ENCODE data around the gene SPATA2. TPM values are rescaled to one million over a fixed set of nuclear protein-coding genes. Genes with fewer than 3 reads are reported as not detected.

SPATA2 gene
- total RNA-seq, 4 donors from 2014 or later = 1.7 to 3.0 (median 1.9) TPM

GRCh38 chr20:49924247-49924646 lies 8.9 kb upstream of the SPATA2 start:
- TF ChIP-seq, protein P1, sequence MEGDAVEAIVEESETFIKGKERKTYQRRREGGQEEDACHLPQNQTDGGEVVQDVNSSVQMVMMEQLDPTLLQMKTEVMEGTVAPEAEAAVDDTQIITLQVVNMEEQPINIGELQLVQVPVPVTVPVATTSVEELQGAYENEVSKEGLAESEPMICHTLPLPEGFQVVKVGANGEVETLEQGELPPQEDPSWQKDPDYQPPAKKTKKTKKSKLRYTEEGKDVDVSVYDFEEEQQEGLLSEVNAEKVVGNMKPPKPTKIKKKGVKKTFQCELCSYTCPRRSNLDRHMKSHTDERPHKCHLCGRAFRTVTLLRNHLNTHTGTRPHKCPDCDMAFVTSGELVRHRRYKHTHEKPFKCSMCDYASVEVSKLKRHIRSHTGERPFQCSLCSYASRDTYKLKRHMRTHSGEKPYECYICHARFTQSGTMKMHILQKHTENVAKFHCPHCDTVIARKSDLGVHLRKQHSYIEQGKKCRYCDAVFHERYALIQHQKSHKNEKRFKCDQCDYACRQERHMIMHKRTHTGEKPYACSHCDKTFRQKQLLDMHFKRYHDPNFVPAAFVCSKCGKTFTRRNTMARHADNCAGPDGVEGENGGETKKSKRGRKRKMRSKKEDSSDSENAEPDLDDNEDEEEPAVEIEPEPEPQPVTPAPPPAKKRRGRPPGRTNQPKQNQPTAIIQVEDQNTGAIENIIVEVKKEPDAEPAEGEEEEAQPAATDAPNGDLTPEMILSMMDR (IDR thresholded peaks at IDR 0.05; ENCODE audit: low read depth) = no peak

DNA sequence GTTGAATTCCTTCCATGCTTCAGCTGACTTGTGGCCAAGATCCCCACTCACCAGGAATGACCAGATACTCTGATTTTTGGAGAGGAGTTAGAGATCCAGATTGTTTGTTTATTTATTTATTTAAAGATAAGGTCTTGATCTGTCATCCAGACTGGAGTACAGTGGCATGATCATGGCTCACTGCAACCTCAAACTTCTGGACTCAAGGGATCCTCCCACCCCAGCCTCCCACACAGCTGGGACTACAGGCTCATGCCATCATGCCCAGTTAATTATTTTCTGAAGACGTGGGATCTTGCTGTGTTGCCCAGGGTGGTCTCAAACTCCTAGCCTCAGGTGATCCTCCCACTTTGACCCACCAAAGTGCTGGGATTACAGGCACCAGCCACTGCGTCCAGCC lies 4.1 kb upstream of the SPATA2 start:
- TF ChIP-seq, protein P1 (IDR thresholded peaks at IDR 0.05; ENCODE audit: low read depth) = no peak

DNA sequence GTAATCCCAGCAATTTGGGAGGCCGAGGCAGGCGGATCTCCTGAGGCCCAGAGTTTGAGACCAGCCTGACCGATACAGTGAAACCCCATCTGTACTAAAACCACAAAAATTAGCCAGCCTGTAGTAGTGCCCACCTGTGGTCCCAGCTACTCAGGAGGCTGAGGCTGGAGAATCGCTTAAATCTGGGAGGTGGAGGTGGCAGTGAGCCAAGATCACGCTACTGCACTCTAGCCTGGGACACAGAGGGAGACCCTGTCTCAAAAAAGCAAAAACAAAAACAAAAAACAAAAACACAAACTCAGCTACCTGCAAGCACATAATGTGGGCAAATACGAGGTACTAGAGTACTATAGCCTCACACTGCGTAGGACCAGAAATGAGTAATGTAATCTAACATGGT lies 3.7 kb upstream of the SPATA2 start:
- TF ChIP-seq, protein P1 (IDR thresholded peaks at IDR 0.05; ENCODE audit: low read depth) = no peak

DNA sequence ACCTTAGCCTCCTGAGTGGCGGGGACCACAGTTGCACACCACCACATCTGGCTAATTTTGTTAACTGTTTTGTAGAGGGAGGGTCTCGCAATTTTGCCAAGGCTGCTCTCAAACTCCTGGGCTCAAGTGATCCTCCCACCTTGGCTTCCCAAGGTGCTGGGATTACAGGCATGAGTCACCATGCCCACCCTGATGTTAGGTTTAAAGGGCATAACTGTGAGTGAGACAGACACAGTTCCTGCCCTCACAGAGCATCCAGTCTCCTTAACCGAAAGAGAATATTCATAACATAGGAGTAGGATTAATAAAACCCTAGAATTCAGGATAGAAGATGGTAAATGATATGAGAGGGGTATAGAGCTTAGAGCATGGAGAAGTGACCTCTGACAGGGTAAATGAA lies 3.1 kb upstream of the SPATA2 start:
- TF ChIP-seq, protein P1 (IDR thresholded peaks at IDR 0.05; ENCODE audit: low read depth) = no peak

GRCh38 chr20:49916146-49917002 lies 1.0 kb upstream of the SPATA2 start:
- TF ChIP-seq, protein P1 (IDR thresholded peaks at IDR 0.05; ENCODE audit: low read depth) = no peak

- TF ChIP-seq, protein P1 (IDR thresholded peaks at IDR 0.05; ENCODE audit: low read depth) = no peak
These were observed 280 bp downstream of the SPATA2 start for GRCh38 chr20:49915118-49915379.

- TF ChIP-seq, protein P1 (IDR thresholded peaks at IDR 0.05; ENCODE audit: low read depth) = no peak
These were observed 815 bp downstream of the SPATA2 start for GRCh38 chr20:49914310-49915117.

All from subcutaneous adipose tissue (tissue), 4 donors.